Tibial artery (tissue), 4 donors: ENCODE data around the gene KCNN2.

Experiments used
- DNase-seq, 2 donors: peaks; one replicate each; pipeline ENCODE4 v3.0.0-alpha.2; 2019
- H3K27ac ChIP-seq, 2 donors: fragments of 200-600 bp; sonication (generic) in 1 of 2; 1 replicate in 1 of 2; 2 replicates in 1 of 2; pipeline ENCODE4 v1.5.1; 2018 to 2019; ENCODE audit warnings: mild to moderate bottlenecking in 1 of 2
- H3K27me3 ChIP-seq, 2 donors: fragments of 200-600 bp; sonication (generic) in 1 of 2; one replicate each; pipeline versions ENCODE4 v1.5.1 to v1.6.0; 2016 to 2019
- H3K36me3 ChIP-seq, 3 donors: fragments of 200-600 bp; sonication (generic) in 2 of 3; one replicate each; pipeline ENCODE4 v1.5.1; 2016 to 2019; ENCODE audit warnings: mild to moderate bottlenecking in 2 of 3
- H3K4me1 ChIP-seq, 4 donors: fragments of 200-600 bp; sonication (generic) in 2 of 4; 1 replicate in 3 of 4; 2 replicates in 1 of 4; pipeline ENCODE4 v1.5.1; 2016 to 2019
- H3K4me3 ChIP-seq, 2 donors: fragments of 200-600 bp; sonication (generic) in 1 of 2; 1 replicate in 1 of 2; 2 replicates in 1 of 2; pipeline ENCODE4 v1.5.1; 2018 to 2019; ENCODE audit warnings: mild to moderate bottlenecking in 2 of 2
- H3K9me3 ChIP-seq, 3 donors: fragments of 200-600 bp; sonication (generic) in 1 of 3; one replicate each; pipeline ENCODE4 v1.5.1; 2016 to 2019
- intact Hi-C: fragments of 100-400 bp; cut with DNase I; formaldehyde crosslinking; loops from one replicate; pipeline ENCODE4 v1.15.0; 2023; ENCODE audit warnings: low total_unique reads
- TF ChIP-seq, protein P1 (sequence below), 2 experiments: fragments of 200-600 bp in 1 of 2; fragments of 450-650 bp in 1 of 2; IDR thresholded peaks; one replicate each; pipeline ENCODE4 v1.5.1; 2017 to 2019; ENCODE audit warnings: antibody characterized with exemption in 2 of 2, mild to moderate bottlenecking in 1 of 2, moderate library complexity in 1 of 2

The KCNN2 gene

DNA sequence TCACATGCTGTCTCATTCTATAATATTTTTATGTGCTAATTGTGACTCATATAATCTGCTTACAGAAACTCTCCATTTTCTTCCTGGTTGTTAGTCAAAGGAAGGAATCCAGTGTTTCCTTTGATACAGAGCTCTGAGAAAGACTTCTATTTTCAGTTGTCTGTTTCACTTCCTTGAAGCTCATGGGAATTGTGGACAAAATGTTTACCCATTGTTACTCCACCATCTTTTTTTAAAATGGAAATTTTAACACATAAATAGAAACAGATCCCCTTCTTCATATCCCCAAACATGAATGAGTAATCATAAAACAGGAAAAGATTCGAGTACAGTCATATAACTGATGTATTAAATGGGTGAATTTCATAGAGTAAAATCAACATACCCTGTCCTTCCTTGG is 42.0 kb upstream of the KCNN2 start:
- DNase-seq, result no peak
- intact Hi-C loops, result no loop called here
- Histone ChIP-seq H3K27me3 (no peaks in the 10 kb centered on the region), H3K4me1 (no peaks in the 10 kb centered on the region), H3K4me3 (no peak overlapping the region), H3K9me3 (no peaks in the 10 kb centered on the region), H3K27ac (no peak overlapping the region), H3K36me3 (no peaks in the 10 kb centered on the region)
- TF ChIP-seq, protein P1, sequence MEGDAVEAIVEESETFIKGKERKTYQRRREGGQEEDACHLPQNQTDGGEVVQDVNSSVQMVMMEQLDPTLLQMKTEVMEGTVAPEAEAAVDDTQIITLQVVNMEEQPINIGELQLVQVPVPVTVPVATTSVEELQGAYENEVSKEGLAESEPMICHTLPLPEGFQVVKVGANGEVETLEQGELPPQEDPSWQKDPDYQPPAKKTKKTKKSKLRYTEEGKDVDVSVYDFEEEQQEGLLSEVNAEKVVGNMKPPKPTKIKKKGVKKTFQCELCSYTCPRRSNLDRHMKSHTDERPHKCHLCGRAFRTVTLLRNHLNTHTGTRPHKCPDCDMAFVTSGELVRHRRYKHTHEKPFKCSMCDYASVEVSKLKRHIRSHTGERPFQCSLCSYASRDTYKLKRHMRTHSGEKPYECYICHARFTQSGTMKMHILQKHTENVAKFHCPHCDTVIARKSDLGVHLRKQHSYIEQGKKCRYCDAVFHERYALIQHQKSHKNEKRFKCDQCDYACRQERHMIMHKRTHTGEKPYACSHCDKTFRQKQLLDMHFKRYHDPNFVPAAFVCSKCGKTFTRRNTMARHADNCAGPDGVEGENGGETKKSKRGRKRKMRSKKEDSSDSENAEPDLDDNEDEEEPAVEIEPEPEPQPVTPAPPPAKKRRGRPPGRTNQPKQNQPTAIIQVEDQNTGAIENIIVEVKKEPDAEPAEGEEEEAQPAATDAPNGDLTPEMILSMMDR (IDR thresholded peaks at IDR 0.05), result no peak

DNA sequence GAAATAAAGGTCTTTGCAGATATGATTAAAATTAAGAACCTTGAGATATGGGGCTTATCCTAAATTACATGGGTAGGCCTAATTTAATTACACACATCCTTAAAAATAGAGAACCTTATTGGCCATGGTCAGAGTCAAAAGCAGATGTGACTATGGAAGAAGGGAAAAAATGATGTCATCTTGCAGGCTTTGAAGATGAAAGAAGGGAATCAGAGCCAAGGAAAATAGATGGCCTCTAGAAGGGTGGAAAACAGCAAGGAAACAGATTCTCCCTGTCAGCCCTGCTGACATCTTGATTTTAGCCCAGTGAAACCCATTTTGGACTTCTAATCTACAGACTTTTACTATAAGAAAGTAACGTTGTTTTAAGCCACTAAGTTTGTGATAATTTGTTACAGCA is 37.6 kb upstream of the KCNN2 start:
- no peaks in the 10 kb centered on the region for H3K27me3 ChIP-seq
- TF ChIP-seq, protein P1 (IDR thresholded peaks at IDR 0.05), result no peak
- no peaks in the 10 kb centered on the region for H3K9me3 ChIP-seq
- H3K4me3 ChIP-seq, result no peak overlapping the region
- DNase-seq, result no peak
- no peaks in the 10 kb centered on the region for H3K36me3 ChIP-seq
- intact Hi-C loops, result no loop called here
- H3K27ac ChIP-seq, result no peak overlapping the region
- H3K4me1 ChIP-seq, result no peaks in the 10 kb centered on the region

DNA sequence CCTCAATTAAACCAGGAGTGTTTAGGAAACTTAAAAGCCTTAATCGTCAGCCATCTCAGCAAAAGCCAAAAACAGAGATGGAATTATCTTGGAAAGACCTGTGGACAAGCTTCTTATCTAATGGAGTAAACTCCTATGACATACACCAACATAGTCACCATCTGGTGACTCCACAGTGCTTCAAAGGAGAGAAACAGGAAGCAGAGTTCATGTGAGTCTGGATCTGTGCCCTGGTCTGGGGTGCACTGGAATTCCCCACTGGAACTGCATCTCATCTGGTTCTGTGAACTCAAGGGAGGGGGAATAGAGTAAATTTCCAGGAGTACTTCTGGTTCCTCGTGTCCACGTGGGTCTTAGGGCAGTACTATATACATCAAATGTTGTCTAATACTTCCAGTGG is 36.3 kb upstream of the KCNN2 start:
- Histone ChIP-seq H3K4me1 (no peaks in the 10 kb centered on the region), H3K9me3 (no peaks in the 10 kb centered on the region), H3K4me3 (no peak overlapping the region), H3K27me3 (no peaks in the 10 kb centered on the region), H3K36me3 (no peaks in the 10 kb centered on the region), H3K27ac (no peak overlapping the region)
- no peak for DNase-seq
- TF ChIP-seq, protein P1 (IDR thresholded peaks at IDR 0.05), result no peak
- intact Hi-C loops, result no loop called here

DNA sequence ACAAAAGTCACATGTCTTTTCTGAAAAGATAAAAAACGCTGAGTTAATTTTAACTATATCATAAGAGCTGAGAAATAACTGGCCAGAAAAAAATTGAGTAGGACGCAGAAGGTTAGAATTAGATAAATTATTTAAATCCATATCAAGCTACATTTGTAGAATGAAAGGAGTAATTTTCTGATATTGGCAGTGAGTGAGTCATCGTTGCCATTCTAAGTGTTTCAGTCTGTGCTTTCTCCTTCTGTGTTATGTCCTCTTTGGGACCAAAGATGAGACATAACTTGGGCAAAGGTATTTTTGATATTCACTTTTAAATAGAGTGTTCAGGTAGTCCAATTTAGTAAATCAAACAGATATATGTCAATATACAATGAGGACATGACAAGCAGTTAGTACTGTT is 34.4 kb upstream of the KCNN2 start:
- H3K4me3 ChIP-seq, result no peak overlapping the region
- DNase-seq, result no peak
- H3K9me3 ChIP-seq, result no peaks in the 10 kb centered on the region
- TF ChIP-seq, protein P1 (IDR thresholded peaks at IDR 0.05), result no peak
- no peaks in the 10 kb centered on the region for H3K27me3 ChIP-seq
- H3K36me3 ChIP-seq, result no peaks in the 10 kb centered on the region
- H3K4me1 ChIP-seq, result no peaks in the 10 kb centered on the region
- intact Hi-C loops, result no loop called here
- H3K27ac ChIP-seq, result no peak overlapping the region

DNA sequence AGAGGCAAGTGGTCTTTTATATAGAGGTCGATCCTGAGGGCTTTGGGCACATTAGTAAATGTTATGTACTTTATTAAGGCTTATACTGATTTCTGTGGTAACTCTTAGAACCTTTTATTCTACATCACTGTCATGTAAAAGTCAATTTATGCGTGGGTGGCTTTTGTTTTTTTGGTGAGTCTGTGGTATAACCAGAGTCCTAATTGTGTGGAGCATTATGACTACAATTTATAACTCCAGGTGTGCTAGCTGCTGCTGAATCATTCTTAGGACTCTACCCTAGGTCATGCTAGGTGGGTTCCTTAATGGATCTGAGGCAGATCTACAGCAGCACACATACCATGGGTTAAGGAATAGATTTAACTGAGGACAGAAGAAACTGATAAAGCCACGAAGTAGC is 33.9 kb upstream of the KCNN2 start:
- DNase-seq, result no peak
- H3K27ac ChIP-seq, result no peak overlapping the region
- intact Hi-C loops, result no loop called here
- no peaks in the 10 kb centered on the region for H3K4me1 ChIP-seq
- H3K4me3 ChIP-seq, result no peak overlapping the region
- no peaks in the 10 kb centered on the region for H3K9me3 ChIP-seq
- H3K36me3 ChIP-seq, result no peaks in the 10 kb centered on the region
- TF ChIP-seq, protein P1 (IDR thresholded peaks at IDR 0.05), result no peak
- no peaks in the 10 kb centered on the region for H3K27me3 ChIP-seq

DNA sequence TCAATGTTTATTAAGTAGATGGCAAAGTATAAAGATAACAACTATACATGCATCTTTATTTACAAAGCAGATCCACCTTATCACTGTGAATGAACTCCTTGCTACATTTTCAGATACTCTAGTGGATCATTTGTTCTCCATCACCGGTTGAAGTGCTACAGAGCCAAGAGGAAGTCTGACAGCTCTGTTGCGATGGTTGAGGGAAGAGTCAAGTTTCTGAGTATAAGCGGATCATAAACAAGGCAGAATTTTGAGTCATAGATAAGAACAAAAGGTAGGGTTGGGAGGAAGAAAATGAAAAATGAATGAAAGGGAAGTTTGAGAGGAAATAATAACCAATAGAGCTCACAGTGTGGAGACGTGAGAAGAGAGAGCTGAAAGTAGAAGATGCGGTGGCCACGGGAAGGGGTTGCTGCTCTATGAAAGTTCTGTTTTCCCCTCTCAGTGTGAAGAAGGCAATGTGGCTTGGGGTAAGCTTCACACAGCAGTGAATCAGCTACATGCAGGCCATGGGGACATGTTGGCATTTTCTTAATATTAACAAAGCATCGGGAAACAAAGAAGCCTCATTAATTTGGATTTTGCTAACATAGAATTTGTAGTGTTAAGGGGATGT is 30.8 kb upstream of the KCNN2 start:
- no peak for DNase-seq
- no peaks in the 10 kb centered on the region for H3K9me3 ChIP-seq
- intact Hi-C loops, result no loop called here
- no peaks in the 10 kb centered on the region for H3K36me3 ChIP-seq
- H3K27ac ChIP-seq, result no peak overlapping the region
- no peaks in the 10 kb centered on the region for H3K27me3 ChIP-seq
- TF ChIP-seq, protein P1 (IDR thresholded peaks at IDR 0.05), result no peak
- H3K4me1 ChIP-seq, result peaks cover 0 to 8% (median 0%) of the 10 kb centered on the region in 4 donors
- no peak overlapping the region for H3K4me3 ChIP-seq
